ENCODE measurements around the gene SNX21. TPM values are rescaled to one million over a fixed set of nuclear protein-coding genes. Genes with fewer than 3 reads are reported as not detected.

The SNX21 gene
- total and polyA plus RNA-seq, 9 of the 15 experiments (the other 6 are each of a cell fraction or from before 2014, with no cell fraction given) = 0.10 to 1.2 (median 0.42) TPM

DNA sequence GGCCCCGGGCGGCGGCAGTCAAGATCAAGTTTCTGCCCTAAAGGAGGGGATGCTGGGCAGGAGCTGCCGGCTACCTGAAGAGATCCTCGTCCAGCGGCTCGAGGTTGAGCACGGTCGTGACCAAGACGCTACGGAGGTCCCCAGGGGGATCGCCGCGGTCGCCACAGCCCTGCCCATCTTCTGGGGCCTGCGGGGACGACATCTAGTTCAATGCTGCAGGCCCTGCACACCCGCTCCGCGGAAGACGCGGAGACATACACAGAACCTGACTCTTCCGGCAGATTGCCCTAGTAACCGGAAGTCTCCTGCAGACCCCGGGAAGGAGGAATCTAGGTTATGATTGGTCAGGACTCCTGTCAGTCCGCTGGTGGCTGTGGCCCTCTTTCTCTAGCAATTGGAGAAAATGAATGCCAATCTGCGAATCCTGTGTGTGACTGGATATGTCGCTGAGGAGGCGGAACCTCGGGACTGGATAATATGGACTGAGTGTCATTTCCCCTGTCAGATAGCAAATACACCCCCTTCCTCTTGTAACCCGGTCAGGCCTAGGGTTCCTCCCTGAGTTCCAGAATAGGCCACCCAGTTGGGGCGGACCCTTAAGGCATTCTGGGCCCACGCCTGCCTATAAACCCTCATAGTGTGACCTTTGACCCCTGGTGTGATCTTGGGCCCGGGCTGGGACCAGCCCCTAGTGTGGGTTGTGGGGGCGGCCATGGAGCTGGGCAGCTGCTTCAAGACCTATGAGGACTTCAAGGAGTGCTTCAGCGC, 23.7 kb downstream of the SNX21 start, which contains the start of the genes ACOT8 and ZSWIM3 (continued):
- TF ChIP-seq, protein P1, sequence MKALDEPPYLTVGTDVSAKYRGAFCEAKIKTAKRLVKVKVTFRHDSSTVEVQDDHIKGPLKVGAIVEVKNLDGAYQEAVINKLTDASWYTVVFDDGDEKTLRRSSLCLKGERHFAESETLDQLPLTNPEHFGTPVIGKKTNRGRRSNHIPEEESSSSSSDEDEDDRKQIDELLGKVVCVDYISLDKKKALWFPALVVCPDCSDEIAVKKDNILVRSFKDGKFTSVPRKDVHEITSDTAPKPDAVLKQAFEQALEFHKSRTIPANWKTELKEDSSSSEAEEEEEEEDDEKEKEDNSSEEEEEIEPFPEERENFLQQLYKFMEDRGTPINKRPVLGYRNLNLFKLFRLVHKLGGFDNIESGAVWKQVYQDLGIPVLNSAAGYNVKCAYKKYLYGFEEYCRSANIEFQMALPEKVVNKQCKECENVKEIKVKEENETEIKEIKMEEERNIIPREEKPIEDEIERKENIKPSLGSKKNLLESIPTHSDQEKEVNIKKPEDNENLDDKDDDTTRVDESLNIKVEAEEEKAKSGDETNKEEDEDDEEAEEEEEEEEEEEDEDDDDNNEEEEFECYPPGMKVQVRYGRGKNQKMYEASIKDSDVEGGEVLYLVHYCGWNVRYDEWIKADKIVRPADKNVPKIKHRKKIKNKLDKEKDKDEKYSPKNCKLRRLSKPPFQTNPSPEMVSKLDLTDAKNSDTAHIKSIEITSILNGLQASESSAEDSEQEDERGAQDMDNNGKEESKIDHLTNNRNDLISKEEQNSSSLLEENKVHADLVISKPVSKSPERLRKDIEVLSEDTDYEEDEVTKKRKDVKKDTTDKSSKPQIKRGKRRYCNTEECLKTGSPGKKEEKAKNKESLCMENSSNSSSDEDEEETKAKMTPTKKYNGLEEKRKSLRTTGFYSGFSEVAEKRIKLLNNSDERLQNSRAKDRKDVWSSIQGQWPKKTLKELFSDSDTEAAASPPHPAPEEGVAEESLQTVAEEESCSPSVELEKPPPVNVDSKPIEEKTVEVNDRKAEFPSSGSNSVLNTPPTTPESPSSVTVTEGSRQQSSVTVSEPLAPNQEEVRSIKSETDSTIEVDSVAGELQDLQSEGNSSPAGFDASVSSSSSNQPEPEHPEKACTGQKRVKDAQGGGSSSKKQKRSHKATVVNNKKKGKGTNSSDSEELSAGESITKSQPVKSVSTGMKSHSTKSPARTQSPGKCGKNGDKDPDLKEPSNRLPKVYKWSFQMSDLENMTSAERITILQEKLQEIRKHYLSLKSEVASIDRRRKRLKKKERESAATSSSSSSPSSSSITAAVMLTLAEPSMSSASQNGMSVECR (CRISPR knock-in tag; IDR thresholded peaks at IDR 0.05) = no peak
- TF ChIP-seq E2F3 (CRISPR knock-in tag; IDR thresholded peaks at IDR 0.05) (no peak), KLF6 (CRISPR knock-in tag; IDR thresholded peaks at IDR 0.05; ENCODE audit: borderline replicate concordance) (no peak), MCM7 (IDR thresholded peaks at IDR 0.05) (no peak), POLR3A (IDR thresholded peaks at IDR 0.05; ENCODE audit: borderline replicate concordance, extremely low read depth, insufficient read depth, insufficient read length) (no peak), ZNF76 (CRISPR knock-in tag; IDR thresholded peaks at IDR 0.05; ENCODE audit: borderline replicate concordance) (no peak), PTRF (tag; IDR thresholded peaks at IDR 0.05) (no peak), NCOA4 (IDR thresholded peaks at IDR 0.05; ENCODE audit: partially characterized antibody) (no peak), GATAD2A (IDR thresholded peaks at IDR 0.05) (no peak), SOX6 (IDR thresholded peaks at IDR 0.05) (no peak), ZC3H11A (IDR thresholded peaks at IDR 0.05; ENCODE audit: low read depth, low read length) (no peak), ZNF586 (CRISPR knock-in tag; conservative IDR thresholded peaks at IDR 0.05) (no peak), CREM (IDR thresholded peaks at IDR 0.05; ENCODE audit: low read depth) (peak; percentile 70), PHB2 (IDR thresholded peaks at IDR 0.05; ENCODE audit: low read depth) (no peak), SNRNP70 (optimal IDR thresholded peaks at IDR 0.05; ENCODE audit: low read depth, low read length) (no peak), ZNF316 (IDR thresholded peaks at IDR 0.05) (no peak), ARHGAP35 (IDR thresholded peaks at IDR 0.05; ENCODE audit: partially characterized antibody) (no peak), CEBPG (CRISPR knock-in tag; IDR thresholded peaks at IDR 0.05) (no peak), CEBPG (tag; conservative IDR thresholded peaks at IDR 0.05 in 1 of 2, IDR thresholded peaks at IDR 0.05 in 1 of 2) (no peak), ZNF584 (CRISPR knock-in tag; IDR thresholded peaks at IDR 0.05; ENCODE audit: low read depth) (0 out of 2 replicates have a peak, but pooled peaks have one; percentile 28)
- TF ChIP-seq, protein P2, sequence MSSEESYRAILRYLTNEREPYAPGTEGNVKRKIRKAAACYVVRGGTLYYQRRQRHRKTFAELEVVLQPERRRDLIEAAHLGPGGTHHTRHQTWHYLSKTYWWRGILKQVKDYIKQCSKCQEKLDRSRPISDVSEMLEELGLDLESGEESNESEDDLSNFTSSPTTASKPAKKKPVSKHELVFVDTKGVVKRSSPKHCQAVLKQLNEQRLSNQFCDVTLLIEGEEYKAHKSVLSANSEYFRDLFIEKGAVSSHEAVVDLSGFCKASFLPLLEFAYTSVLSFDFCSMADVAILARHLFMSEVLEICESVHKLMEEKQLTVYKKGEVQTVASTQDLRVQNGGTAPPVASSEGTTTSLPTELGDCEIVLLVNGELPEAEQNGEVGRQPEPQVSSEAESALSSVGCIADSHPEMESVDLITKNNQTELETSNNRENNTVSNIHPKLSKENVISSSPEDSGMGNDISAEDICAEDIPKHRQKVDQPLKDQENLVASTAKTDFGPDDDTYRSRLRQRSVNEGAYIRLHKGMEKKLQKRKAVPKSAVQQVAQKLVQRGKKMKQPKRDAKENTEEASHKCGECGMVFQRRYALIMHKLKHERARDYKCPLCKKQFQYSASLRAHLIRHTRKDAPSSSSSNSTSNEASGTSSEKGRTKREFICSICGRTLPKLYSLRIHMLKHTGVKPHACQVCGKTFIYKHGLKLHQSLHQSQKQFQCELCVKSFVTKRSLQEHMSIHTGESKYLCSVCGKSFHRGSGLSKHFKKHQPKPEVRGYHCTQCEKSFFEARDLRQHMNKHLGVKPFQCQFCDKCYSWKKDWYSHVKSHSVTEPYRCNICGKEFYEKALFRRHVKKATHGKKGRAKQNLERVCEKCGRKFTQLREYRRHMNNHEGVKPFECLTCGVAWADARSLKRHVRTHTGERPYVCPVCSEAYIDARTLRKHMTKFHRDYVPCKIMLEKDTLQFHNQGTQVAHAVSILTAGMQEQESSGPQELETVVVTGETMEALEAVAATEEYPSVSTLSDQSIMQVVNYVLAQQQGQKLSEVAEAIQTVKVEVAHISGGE (CRISPR knock-in tag; IDR thresholded peaks at IDR 0.05) = peak in 2 of 3 experiments; percentile 41 to 78; a peak in 2 of 6 replicates
